NOMO-1 treated with dmso at 0.1 percent for 144 hours (cell line): ENCODE measurements around the gene SIGLECL1.

Experiments
- DNase-seq: peaks from one replicate; lab custom pipeline; 2025; ENCODE audit not compliant: unreplicated experiment; lab: John Stamatoyannopoulos, UW

Gene SIGLECL1

DNA sequence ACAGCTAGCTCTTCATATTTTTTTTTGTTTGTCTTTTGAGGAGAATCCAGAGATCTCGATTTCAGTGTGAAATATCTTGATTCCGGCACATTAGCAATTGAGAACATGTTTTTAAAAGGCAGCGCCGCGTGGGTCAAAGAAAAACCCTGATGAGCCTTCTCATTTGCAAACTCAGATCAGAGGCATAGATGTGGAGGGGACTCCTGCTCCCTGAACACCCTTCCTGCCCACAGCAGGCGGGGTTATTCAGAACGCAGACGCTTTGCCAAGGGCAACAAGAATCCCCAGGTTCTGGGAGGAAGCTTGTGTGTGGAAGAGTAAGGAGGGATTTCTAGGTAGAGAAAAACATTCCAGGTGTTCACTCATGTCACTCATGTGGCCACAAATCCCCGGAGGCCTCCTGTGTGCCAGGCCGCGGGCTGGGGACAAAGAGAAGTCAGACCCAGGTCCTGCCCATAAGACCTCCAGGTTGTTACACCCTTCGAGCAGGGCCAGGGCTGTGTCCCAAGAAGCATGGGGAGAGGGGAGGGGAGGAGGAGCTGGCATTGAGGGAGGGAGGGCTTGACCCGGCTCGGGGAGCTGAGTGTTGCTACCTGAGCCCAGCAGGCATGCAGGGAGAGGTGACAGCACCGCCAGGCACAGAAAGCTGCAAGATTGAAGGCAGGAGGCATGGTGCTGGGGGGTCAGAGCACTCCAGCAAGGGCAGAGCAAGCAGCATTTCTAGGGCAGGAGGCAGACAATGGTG is 44.7 kb downstream of the SIGLECL1 start:
- no peak for DNase-seq

DNA sequence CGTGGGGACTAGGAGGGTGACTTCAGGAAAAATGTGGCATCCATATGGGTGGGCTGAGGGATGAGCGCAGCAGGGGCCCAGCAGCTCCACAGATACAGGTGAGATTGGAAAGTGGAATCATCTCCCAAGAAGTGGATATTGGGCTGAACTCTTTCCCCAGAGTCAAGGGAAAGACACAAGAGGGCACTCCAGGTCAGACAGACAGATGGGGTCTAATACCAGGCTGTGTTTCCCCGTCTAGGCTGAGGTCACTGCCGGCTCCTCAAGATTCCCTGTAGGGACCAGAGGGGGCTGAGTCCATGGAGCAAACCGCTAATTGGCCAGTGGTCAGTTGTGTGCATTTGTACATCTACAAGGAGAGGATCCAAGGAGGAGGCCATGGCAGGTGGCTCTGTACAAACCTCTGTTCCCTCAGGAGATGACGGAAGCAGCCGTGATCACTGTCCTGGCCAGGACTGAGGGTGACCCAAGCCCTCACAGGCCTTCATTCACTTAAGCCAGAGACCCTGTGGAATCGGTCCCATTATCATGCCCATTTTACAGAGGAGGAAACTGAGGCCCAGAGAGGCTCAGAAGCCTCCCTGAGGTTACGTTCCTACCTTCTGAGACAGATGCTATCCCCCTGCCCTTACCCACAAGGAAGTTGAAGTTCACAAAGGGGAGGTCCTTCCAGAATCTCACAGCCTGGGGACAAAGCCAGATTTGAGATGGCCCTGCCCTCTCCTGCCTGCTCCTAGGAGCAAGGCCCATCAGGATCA is 45.6 kb downstream of the SIGLECL1 start:
- DNase-seq, result no peak

DNA sequence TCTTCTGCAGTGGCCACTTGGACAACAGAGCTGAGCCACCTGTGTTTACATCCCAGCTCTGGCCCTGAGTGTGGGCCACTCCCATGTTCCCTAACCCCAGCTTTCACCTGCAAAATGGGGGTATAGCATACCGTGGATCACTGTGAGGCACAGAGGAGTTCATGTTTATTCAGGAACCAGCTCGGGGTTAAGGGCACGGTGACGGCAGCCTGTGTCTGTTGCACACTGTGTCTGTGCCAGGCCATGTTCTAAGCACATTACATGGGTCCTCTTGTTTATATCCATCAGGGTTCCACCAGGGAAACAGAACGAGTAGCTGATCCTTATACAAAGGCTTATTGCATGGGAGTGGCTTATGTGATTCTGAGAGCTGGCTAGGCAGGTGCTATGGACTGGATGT is 46.5 kb downstream of the SIGLECL1 start:
- DNase-seq, result no peak

DNA sequence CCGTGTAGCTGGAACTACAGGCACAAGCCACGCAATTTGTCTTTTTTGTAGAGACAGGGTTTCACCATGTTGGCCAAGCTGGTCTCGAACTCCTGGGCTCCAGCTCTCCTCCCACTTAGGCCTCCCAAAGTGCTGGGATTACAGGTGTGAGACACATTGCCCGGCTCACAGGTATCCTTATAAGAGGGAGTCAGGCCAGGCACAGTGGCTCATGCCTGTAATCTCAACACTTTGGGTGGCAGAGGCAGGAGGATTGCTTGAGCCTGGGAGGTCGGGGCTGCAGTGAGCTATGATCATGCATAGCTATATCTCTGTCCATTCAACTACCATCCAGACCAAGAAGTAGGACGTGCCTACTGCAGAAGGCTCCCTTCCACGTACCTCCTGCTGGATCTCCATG is 50.4 kb downstream of the SIGLECL1 start:
- DNase-seq, result no peak

DNA sequence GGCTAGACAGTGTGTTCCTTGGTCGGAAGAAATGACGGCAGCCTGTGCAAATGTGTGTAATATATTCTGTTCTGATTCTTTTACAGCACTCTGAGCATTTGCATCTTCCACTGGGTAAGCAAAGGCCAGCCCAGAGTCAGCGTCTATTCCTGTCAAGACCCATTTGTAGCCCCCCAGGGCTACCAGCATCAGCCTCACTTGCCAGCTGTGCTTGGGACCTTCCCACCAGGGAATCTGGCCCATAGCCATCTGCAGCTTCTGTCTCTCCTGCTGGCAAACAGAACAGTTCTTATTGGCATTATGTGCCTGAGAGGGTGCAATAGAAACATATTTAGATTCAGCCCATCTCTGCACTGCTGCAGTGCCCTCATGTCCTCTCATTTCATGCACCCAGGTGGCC is 54.6 kb downstream of the SIGLECL1 start:
- no peak for DNase-seq

DNA sequence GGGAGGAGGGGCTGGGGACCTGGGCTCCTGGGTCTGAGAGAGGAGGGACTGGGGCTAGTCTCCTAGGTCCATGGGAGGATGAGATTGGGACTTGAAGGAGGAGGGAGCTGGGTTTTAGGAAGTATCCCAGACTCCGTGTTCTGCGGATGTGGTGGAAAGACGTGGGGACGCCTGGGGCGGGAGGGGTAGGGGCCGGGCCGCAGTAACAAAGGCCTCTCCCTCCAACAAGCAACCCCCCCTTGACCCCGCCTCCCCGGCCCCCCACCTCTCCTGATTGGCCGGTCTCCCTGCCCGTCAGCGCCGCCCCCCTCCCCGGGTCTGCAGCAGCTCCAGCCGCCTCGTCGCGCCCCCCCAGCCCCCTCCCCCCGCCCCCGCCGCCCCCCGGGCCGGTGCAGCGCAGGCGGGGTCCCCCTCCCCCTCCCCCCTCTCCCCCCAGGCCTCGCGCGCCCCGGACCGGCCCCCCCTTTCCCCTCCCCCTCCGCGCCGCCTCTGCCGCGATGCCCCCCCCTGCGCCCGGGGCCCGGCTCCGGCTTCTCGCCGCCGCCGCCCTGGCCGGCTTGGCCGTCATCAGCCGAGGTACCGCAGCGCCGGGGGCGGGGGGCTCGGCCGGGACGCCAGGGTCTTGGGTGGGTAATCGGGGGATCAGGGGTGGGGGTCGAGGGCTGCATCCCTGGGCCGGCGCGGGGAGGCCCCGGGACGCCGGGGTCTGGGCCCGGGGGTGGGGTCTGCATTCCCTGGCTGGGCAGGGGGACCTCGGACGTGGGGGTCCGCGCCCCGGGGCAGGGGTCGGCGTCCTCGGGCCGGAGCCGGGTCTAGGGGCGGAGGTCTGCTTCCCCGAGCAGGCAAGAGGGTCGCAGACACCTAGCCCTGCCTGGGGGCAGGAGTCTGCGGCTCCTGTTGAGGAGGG is 60.7 kb downstream of the SIGLECL1 start, which contains the start of gene IGLON5:
Gene IGLON5 (plus strand): TSS at position 294 of the 907 bp plus-strand sequence. CDS start 204 bp downstream, at position 498.
- DNase-seq, result no peak

DNA sequence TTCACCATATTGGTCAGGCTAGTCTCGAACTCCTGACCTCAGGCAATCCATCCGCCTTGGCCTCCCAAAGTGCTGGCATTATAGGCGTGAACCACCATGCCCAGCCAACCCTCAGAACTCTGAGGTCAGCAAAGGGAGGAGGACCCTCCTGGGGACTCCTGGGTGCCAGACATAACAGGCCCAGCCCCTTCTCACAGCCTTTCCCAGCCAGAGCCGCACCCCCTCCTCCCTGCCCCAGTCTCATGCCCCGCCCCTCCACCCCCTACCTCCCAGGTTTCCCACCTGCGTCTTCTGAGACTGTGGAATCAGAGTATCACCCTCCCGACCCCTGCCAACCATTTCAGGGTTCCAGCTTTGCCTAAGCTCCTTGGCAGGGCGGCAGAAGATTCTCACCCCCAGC is 65.8 kb downstream of the SIGLECL1 start:
- no peak for DNase-seq

DNA sequence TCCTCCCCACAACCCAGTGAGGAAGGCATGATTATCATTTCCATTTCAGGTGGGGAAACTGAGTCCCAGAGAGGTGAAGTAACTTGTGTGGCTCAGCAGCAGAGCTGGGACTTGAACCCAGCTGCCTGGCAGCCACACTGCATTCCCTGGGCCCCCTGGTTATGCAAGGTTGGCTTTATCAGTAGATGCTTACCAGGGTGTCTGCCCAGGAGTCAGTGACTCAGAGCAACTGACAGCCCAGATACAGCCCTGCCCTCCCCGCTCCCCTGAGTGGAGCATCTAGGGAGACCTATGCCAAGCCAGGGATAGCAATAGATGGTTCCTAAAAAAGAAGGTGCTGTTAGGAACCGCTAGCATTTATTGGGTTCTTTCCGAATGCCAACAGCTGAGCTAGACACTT is 66.5 kb downstream of the SIGLECL1 start:
- no peak for DNase-seq

DNA sequence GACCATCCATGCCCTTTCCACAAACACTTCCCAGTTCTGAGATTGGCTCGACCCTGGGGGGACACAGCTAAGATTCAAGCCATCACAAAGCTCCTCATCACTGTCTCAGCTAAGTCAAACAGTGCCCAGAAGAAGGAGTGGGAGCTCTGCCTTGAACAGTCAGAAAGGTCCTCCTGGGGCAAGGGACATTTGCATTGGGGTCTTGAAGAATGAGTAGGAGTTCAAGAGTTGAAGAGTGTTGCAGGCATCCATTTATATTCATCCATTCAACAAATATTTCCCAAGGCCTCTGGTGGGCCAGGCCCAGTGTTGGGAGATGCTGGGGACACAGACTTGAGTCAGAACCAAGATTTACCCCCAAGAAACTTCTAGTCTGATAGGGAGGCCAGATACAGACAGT is 67.1 kb downstream of the SIGLECL1 start:
- no peak for DNase-seq
